HepG2 (cell line): ENCODE measurements around the gene MRPL43. TPM values are rescaled to one million over a fixed set of nuclear protein-coding genes. Genes with fewer than 3 reads are reported as not detected.

Experiments
- ARID2 ChIP-seq: sonication (generic); formaldehyde crosslinking; IDR thresholded peaks from 2 replicates; pipeline ENCODE4 v1.8.1; 2022; ENCODE audit warnings: mild to moderate bottlenecking, missing genetic modification reagents, borderline replicate concordance
- CREB1 ChIP-seq, 2 experiments: fragments of 450-650 bp in 1 of 2; IDR thresholded peaks; 2 replicates each; pipeline ENCODE4 v1.6.1; 2016 to 2017; ENCODE audit warnings: control low read depth in 1 of 2, mild to moderate bottlenecking in 1 of 2, missing compliant biosample characterization in 1 of 2, missing genetic modification characterization in 1 of 2
- HBP1 ChIP-seq: IDR thresholded peaks from 2 replicates; pipeline ENCODE4 v1.6.1; 2016; ENCODE audit warnings: low read depth, control low read depth
- HOMEZ ChIP-seq: IDR thresholded peaks from 2 replicates; pipeline ENCODE4 v1.6.1; 2016; ENCODE audit warnings: low read depth
- MIER3 ChIP-seq: IDR thresholded peaks from 2 replicates; pipeline ENCODE4 v1.6.1; 2016; ENCODE audit warnings: missing compliant biosample characterization, borderline replicate concordance
- NFE2L1 ChIP-seq: sonication (generic); formaldehyde crosslinking; IDR thresholded peaks from 2 replicates; pipeline ENCODE4 v1.4.0; 2020; ENCODE audit warnings: missing genetic modification reagents, mild to moderate bottlenecking, borderline replicate concordance
- PBX2 ChIP-seq: IDR thresholded peaks from 2 replicates; pipeline ENCODE4 v1.6.1; 2016; ENCODE audit warnings: control low read depth
- PHB2 ChIP-seq: fragments of 450-650 bp; IDR thresholded peaks from 2 replicates; pipeline ENCODE4 v1.6.1; 2018; ENCODE audit not compliant: partially characterized antibody
- RBAK ChIP-seq: sonication (generic); formaldehyde crosslinking; IDR thresholded peaks from 2 replicates; pipeline ENCODE4 v1.5.1; 2020; ENCODE audit warnings: mild to moderate bottlenecking, missing genetic modification reagents
- TRIM22 ChIP-seq: fragments of 450-650 bp; IDR thresholded peaks from 2 replicates; pipeline ENCODE4 v1.6.1; 2017
- ZNF18 ChIP-seq: sonication (generic); formaldehyde crosslinking; IDR thresholded peaks from 2 replicates; pipeline ENCODE4 v1.8.0; 2022; ENCODE audit warnings: mild to moderate bottlenecking, missing genetic modification reagents; ENCODE audit not compliant: insufficient replicate concordance
- ZNF432 ChIP-seq: sonication (generic); formaldehyde crosslinking; IDR thresholded peaks from 2 replicates; pipeline ENCODE4 v1.5.0; 2020; ENCODE audit warnings: missing genetic modification reagents, mild to moderate bottlenecking, borderline replicate concordance
- ZNF503 ChIP-seq: sonication (generic); formaldehyde crosslinking; IDR thresholded peaks from 2 replicates; pipeline ENCODE4 v1.4.0; 2020; ENCODE audit warnings: missing genetic modification reagents
- polyA plus RNA-seq, 8 experiments: library from polyadenylated mRNA; depleted of rRNA in 3 of 8; stranded (reverse) in 7 of 8; unstranded in 1 of 8; fragments of >200 nt; fragmentation: Illumina TruSeq in 4 of 8; extraction: Trizol in 4 of 8; gene quantifications; 2 replicates each; pipeline versions ENCODE4 v1.2.1 to v1.2.3, GENCODE V29; 2011 to 2016; ENCODE audit warnings: low read depth in 4 of 8, missing spikeins in 1 of 8, mixed read lengths in 1 of 8; ENCODE audit not compliant: insufficient read depth in 1 of 8
- total RNA-seq, 5 experiments: library from RNA; depleted of rRNA; stranded (reverse); fragments of >200 nt; fragmentation: Illumina TruSeq; extraction: Trizol; gene quantifications; 2 replicates each; pipeline ENCODE4 v1.2.3, GENCODE V29; 2016; ENCODE audit warnings: low read depth in 1 of 5
- TF ChIP-seq, protein P1 (sequence below): sonication (generic); formaldehyde crosslinking; conservative IDR thresholded peaks from 2 replicates; pipeline ENCODE4 v1.8.0; 2022; ENCODE audit warnings: missing genetic modification reagents
- TF ChIP-seq, protein P2 (sequence below): sonication (generic); formaldehyde crosslinking; IDR thresholded peaks from 2 replicates; pipeline ENCODE4 v1.4.0; 2020; ENCODE audit warnings: low read depth, mild to moderate bottlenecking, missing genetic modification reagents

MRPL43 gene
- total and polyA plus RNA-seq, 2 of the 13 experiments (the other 11 are each of a cell fraction or from before 2014, with no cell fraction given): 71.0 to 73.7 TPM

DNA sequence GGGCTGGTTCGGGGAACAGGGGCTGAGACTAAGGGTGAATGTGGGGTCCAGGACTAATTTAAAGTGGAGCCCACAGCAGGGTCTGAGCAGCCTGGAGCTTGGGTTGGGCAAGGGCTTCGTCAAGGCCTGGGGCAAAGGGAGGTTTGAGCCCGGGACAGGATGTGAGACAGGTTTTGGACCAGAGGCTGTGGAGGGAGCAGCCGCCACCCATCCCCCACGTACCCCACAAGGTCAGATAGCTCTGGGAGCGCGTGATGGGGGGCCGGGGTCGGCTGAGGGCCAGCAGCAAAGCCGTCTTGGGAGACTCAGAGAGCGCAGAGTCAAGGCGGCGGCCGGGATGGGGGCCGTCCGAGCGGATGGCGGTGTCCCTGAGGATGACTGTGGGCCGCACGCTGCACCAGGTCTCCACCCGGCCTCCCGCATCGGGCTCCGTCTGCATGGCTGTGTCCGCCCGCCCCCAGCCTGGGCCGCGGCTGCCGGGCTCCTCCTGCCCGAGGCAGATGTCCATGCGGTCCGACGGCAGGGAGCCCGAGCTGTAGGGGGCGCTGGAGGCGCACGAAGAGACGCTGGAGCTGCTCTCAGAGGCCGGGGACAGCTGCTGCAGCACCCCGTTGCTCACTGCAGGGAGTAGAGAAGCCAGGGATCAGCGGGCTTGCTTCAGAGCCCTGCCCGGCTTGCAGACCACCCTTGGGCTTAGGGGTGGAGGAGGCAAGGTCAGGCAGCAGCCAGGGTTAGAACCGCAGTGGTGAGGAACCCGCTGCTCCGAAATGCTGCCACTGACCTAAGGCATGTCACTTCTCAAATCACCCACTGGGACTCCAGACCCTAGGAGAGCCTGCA lies 31.5 kb upstream of the MRPL43 start (continued):
- TF ChIP-seq HOMEZ (CRISPR knock-in tag): no peak
- TF ChIP-seq ZNF432 (CRISPR knock-in tag): no peak
- TF ChIP-seq ZNF18 (CRISPR knock-in tag): no peak
- no peak for TF ChIP-seq ZNF503 (CRISPR knock-in tag)
- TF ChIP-seq RBAK (CRISPR knock-in tag): 0 out of 2 replicates have a peak, but pooled peaks have one; percentile 27
- no peak for TF ChIP-seq TRIM22
- no peak for TF ChIP-seq MIER3 (CRISPR knock-in tag)
- TF ChIP-seq, protein P1, sequence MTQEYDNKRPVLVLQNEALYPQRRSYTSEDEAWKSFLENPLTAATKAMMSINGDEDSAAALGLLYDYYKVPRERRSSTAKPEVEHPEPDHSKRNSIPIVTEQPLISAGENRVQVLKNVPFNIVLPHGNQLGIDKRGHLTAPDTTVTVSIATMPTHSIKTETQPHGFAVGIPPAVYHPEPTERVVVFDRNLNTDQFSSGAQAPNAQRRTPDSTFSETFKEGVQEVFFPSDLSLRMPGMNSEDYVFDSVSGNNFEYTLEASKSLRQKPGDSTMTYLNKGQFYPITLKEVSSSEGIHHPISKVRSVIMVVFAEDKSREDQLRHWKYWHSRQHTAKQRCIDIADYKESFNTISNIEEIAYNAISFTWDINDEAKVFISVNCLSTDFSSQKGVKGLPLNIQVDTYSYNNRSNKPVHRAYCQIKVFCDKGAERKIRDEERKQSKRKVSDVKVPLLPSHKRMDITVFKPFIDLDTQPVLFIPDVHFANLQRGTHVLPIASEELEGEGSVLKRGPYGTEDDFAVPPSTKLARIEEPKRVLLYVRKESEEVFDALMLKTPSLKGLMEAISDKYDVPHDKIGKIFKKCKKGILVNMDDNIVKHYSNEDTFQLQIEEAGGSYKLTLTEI (CRISPR knock-in tag): no peak
- no peak for TF ChIP-seq HBP1
- TF ChIP-seq PBX2 (CRISPR knock-in tag): no peak
- no peak for TF ChIP-seq CREB1 (IDR thresholded peaks at IDR 0.05)
- TF ChIP-seq CREB1 (CRISPR knock-in tag; IDR thresholded peaks at IDR 0.05): no peak
- no peak for TF ChIP-seq PHB2
- peak; percentile 71; the same call in 1 of the 2 replicates for TF ChIP-seq ARID2 (CRISPR knock-in tag)
- TF ChIP-seq NFE2L1 (CRISPR knock-in tag): no peak
- TF ChIP-seq, protein P2, sequence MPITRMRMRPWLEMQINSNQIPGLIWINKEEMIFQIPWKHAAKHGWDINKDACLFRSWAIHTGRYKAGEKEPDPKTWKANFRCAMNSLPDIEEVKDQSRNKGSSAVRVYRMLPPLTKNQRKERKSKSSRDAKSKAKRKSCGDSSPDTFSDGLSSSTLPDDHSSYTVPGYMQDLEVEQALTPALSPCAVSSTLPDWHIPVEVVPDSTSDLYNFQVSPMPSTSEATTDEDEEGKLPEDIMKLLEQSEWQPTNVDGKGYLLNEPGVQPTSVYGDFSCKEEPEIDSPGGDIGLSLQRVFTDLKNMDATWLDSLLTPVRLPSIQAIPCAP (CRISPR knock-in tag): no peak
